ENCODE results near the gene GPR156.

GRCh38 chr3:120171134-120171873 lies 113.7 kb downstream of the GPR156 start:
- TF ChIP-seq CTCF (IDR thresholded peaks at IDR 0.05) (no peak), POLR2AphosphoS5 (IDR thresholded peaks at IDR 0.05) (no peak), POLR2A (IDR thresholded peaks at IDR 0.05) (no peak)

Measured in breast epithelium (tissue), 3 donors.